Eye (tissue), 1 donor: ENCODE results near the gene ZDHHC1.
A peak's percentile ranks its signal among the peaks of the same experiment; 100 is the strongest.
"Not testable (repeated sequence)": the region's sequence is repeated elsewhere in the genome, so short reads cannot be mapped to it uniquely, and the experiment has no call there.

Experiments used
- DNase-seq: peaks from one replicate; pipeline ENCODE4 v3.0.0-alpha.2; 2015

ZDHHC1 gene

DNA sequence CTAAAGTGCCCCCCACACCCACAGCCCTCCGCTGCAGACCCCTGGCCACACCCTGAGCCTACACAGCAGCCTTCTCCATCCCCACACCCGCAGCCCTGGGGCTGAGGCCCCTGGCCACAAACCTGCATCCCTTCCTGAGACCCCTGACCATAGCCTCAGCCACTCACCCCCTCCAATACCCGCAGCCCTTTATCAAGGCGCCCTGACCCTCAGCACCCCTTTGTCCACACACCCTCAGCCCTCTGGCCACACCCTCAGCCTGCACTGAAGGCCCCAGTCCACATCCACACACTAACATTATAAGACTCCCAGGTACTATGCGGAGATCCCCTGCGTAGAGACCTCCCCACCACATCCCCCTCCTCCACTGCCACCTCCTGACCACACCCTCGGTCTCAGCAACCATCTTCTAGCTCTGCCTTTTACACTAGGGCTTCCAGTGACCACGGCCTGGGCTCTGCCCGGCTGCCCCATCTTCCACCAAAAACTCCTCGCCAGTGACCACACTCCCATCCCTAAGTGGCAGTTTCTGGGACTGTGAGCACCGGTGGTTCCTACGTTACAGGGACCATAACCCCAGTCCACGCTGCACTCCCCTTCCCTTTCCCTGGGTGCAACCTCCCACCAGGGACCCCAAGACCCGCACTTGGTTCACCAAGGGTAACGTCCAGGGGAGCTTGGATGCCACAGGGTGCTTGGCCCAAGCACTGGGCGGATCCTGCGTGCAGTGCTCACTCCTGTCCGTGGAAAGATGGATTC is 23.8 kb downstream of the ZDHHC1 start:
- DNase-seq: peak; percentile 37

GRCh38 chr16:67391424-67392300 is 24.6 kb downstream of the ZDHHC1 start:
- no peak for DNase-seq

DNA sequence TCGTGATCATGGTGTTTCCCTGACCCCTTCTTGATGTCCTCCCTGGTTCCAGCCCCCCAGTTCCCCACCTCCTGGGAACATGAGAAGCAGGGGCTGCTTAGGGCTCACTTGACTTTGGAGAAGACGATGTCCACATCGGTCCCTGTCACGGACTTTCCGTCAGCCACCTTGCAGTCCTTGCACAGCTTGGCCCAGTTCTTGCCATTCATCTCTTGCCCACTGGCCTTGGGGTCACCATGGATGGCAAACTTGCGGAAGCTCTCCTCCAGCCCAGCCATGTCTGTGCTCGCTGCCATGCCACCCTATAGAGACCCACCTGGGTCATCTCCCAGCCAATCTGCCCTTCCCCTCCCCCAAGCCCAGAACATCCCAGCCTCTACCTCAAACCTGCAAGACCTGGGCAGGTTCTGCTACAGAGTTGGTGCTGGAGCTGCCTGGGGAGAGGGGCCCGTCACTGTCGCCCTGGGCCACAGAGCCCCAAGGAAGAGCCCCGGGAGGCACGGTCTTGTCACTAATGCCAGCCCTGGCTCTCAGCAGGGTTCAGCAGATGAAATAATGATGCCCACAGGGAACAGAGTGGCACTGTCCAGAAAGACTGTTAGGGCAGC is 25.4 kb downstream of the ZDHHC1 start:
- DNase-seq: no peak

- no peak for DNase-seq
Observed at GRCh38 chr16:67389911-67390815, 26.1 kb downstream of the ZDHHC1 start.

GRCh38 chr16:67388591-67388990 is 27.7 kb downstream of the ZDHHC1 start:
- no peak for DNase-seq

- no peak for DNase-seq
Observed at GRCh38 chr16:67388191-67388590, 28.1 kb downstream of the ZDHHC1 start.

- DNase-seq: no peak
Observed at GRCh38 chr16:67387479-67388079, 28.7 kb downstream of the ZDHHC1 start.

DNA sequence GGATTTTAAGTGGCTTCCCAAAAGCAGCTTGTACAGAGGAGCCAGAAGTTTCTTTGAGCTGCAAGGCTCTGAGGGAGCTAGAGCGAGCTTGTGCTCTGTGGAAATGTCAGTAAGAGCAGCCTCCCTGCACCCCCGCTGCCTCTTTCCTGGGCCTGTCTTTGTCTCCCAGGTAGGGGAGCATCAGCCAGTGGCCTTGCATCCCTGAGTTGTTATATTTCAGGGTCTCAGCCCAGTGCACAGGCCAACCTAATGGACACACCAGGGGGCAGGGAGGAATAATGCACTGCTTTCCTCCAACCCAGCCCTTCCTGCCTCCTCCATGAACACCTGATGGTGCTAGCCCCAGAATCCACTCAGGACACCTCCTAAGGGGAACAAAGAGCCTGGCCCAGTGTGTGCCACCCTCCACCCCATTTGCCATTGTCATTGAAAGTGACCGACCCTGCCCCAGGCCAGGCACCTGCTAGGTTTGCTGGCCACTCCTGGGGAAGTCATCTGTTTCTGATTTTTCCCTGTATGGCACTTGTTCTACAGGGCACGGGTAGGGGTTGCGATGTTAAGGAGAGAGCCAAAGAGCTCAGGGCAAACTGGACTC is 29.3 kb downstream of the ZDHHC1 start:
- no peak for DNase-seq

DNA sequence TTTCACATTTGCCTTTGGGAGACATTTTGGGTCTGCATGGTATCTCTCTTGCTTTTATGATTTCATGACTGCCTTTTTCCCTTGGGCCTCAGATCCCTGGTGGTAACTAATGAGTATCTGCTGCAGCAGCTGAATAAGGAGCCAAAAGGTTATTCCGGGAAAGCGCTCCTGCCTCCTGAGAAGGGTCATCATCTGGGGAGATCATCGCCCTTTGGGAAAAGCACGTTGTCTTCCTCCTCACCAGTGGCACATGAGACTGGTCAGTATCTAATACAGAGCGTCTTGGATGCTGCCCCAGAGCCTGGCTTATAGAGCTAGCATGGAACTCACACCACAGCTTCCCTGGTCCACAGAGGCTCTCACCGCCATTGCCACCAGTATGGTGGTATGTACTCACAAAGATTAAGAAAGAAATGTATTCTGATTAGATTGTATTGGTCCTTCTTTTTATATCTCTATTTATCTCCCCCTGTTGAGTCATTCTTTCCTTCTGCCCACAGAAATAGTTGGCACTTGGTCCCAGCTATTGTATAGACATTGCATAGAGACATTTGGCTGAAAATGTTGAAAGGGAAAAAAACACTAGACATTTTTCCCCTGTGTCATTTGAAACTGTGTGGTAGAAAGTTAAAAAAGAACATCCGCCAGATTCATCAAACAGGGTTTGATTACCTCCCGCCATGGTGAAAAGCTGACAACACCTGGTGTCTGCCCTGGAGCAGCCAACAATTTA is 31.3 kb downstream of the ZDHHC1 start:
- DNase-seq: no peak

DNA sequence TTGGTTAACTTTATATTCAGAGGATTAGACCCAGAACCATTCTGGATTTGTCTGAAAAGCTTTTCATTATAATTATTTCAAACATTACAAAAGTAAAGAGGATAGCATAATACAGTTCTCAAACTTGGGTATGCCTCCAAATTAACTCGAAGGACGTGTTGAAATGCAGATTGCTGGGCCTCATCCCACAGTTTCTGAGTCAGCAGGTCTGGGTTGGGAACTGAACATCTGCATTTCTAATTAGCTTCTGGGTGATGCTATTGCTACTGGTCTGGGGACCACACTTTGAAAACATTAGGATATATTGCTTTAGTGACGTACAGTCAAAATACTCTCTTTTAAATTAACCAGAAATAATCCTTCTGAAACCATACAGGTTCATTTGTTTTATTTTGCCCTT is 33.0 kb downstream of the ZDHHC1 start:
- no peak for DNase-seq

GRCh38 chr16:67378642-67379041 is 37.6 kb downstream of the ZDHHC1 start:
- DNase-seq: no peak

GRCh38 chr16:67376012-67376411 is 40.3 kb downstream of the ZDHHC1 start:
- DNase-seq: not testable (repeated sequence)

GRCh38 chr16:67372664-67373063 is 43.6 kb downstream of the ZDHHC1 start:
- DNase-seq: peak; percentile 43

GRCh38 chr16:67370661-67371060 is 45.6 kb downstream of the ZDHHC1 start:
- DNase-seq: no peak

DNA sequence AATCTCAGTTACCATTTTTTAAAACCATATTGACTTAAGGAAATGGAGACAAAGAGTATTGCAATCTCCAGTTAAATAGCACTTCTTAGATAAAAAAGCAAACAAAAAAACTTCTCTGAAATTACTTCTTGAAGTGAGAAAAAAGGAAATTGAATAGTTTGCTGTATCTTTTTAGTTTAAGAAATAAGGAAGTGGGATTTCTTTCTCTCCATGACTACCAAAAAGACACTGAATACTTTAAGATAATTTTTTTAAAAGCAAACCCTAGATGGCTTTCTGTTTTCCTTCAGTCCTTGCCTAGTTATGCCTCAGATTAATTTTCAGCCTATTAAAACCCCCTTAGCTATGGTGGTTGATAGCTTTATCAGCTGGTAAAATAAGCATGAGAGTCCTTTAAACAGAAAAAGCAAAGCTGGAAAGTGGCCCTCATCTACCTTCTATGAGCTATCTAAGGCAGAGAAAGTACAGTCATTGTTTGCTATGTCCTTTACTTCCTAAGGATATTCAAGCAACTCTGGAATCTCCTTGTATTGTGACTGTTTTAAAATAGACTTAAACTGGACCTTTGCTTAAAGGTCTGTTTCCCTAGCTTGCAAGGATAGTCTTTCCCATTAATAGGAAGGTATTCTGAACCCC is 51.6 kb downstream of the ZDHHC1 start:
- no peak for DNase-seq

- DNase-seq: no peak
Observed at GRCh38 chr16:67361038-67361437, 55.2 kb downstream of the ZDHHC1 start.

DNA sequence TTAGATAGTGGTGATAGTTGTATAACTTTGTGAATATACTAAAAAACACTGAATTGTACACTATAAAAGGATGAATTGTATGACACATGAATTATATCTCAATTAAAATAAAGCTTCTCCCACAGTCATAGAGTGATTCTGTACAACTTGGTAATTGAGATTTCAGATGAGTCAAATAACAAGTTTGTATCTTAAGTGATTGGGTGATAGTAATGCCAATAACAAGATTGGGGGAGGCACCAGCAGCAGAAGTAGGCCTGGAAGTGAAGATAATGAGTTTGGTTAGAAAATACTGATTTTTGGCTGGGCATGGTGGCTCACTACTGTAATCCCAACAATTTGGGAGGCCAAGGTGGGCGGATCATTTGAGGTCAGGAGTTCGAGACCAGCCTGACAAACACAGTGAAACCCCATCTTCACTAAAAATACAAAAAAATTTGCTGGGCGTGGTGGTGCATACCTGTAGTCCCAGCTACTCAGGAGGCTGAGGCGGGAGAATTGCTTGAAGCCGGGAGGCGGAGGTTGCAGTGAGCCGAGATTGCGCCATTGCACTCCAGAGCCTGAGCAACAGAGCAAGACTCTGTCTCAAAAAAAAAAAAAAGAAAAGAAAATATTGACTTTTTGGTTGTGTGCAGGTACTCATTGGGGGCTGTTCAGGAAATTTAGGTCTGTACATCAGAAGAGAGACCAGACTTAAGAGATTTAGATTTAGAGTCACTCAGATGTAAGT is 56.6 kb downstream of the ZDHHC1 start:
- DNase-seq: not testable (repeated sequence)

- DNase-seq: no peak
Observed at GRCh38 chr16:67357561-67357960, 58.7 kb downstream of the ZDHHC1 start.

DNA sequence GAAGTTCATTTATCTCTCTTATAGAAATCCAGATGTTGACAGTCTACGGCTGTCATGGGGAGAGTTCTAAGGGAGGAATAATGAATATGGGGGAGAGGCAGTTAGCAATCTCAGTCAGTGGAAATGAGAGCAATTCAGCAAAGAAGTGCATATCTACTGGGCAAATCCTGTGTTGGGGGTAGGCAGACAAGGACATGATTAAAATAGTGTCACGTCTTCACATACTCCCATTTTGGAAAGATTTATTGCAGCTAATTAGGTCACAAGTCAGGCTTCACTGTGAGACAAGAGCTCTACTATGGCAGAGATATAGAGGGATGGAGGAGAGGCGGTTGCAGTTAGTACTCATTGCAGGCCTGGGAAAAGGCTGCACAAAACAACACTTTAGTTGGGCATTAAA is 59.9 kb downstream of the ZDHHC1 start:
- DNase-seq: no peak

GRCh38 chr16:67352463-67352862 is 63.8 kb downstream of the ZDHHC1 start:
- not testable (repeated sequence) for DNase-seq
